Stimulated activated CD8-positive, alpha-beta memory T cell treated with anti-CD3 and anti-CD28 coated beads, Interleukin-15, amount 100 ng/mL, for 24 hours (primary cell): ENCODE data around the gene LINC01488.

Experiments used
- DNase-seq: peaks from one replicate; pipeline ENCODE4 v3.0.0-alpha.2; 2020; ENCODE audit warnings: low read depth

LINC01488 gene

DNA sequence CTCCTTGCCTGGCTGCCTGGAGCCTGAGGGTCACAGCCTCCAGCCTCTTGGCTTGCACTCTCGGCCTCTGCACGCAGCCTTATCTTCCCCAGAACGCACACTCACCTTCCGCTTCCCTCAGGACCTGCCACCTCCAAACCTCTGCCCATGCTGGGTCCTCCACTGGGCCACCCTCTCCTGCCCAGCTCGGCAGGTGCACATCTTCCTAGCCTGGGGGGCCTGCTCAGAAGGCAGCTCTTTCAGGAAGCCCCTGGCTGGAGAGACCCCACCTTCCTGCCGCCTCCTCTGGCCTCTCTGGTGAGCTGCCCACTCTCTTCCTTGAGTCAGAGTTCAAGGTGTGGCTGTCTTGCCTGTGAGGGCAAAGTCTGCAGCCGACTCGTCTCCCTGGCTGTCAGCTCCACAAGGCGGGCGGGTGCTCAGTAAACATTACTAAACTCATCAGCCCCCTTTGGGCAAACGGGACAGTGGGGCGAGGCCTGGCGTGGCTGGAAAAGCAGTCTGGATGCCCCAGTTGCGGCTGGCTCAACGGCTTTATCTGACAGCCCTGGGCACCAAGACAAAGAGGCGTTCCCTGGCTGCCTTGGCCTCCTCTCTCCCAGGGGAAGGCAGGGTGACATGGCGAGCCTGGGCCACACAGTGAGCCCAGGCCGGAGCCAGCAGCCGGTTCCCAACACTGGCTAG lies 1.7 kb upstream of the LINC01488 start:
- DNase-seq: no peak

DNA sequence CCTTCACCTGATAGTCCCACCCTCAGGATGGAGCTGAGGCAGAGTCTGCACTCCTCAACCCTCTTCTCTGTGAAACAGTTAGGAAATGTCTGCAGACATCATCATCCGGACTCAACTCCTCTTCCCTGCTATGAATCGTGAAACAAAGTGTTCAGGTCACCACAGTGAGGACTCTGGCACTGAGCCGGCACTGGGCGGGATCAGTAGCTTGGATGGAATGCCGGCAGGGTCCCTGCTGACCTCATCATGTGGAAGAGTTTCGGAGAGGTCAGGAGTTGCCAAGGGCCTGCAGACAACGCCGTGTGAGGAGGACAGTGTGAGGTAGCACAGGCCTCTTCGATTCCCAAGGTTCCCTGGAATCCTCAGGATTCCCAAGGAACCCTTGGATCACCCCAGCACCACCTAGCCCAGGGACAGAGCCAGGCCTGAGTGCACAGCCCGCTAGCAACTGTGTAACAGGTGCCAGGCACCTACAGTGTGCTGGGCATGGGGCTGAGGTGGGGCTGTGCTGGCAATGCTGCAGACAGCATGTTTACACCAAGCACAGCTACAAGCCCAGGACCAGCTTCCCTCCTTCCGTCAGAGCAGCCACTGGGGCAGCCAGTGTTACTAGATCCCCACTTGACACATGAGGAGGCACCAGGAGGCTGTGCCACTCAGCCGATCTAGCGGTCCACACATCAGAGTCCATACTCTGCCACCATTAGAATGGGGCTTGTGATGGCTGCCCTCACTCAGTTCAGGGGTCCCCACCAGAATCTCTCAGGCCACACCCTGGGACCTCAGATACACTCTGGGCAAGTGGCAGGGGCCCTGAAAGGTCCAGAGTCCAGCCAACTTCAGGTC lies 693 bp upstream of the LINC01488 start:
- DNase-seq: no peak

DNA sequence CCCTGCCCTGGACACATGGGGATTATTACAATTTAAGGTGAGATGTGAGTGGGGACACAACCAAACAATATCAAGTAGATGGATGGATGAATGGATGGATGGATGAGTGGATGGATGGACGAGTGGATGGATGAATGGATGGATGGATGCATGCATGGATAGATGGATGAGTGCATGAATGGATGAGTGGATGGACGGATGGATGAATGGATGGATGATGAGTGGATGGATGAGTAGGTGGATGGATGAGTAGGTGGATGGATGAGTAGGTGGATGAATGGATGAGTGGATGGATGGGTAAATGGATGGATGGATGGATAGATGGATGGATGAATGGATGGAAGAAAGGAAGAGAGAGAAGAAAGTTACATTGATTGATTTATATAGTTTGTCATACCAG lies 859 bp downstream of the LINC01488 start:
- DNase-seq: no peak

DNA sequence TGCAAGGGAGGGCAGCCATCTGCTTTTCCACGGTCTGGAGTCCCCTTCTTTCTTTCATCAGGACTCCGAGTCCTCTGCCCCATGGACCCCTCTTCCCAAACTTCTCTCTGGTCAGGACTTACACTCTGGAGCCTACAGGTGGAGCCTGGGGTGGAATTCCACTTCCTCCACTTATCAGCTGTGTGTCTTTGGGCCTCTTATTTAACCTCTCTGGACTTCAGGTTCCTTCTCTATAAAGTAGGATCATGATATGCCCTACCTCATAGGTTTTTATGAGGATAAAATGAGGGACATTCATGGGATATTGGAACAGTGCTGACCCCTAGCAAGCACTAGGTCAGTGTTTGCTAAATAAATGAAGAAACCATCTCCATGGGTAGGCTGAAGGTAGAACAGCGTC lies 1.7 kb downstream of the LINC01488 start:
- no peak for DNase-seq

DNA sequence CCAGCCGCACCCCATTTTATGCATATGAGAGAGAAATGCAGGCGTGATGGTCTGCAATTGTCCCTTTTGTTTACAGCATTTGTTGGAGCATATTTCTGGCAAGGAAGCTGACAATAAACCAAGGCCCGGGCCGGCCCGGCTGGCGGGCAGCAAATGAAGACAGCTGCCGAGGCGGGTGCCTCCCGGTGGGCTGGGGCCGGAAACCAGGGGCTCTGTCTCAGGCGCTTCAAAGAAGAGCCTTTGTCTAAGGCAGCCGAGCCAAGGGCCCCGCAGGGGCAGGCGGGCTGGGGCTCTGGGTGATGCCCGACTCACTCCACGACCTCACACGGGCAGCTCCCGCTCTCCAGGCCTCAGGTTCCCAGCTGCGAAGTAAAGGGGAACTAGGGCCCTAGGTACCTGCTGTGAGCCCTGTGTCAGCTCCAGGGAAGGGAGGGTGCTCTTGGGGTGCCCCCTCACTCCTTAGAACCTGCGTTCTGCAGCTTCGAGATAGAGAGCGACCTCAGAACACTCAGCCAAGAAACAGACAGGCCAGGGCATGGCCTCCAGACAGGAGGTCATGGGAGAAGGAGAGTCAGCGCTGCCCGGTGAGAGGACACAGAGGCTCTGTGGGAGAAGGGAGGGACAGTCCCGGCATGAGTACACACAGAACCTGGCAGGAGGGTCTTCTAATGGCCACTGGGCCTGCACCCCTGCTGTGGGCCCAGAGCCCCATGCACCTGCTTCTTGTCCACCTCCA lies 2.4 kb downstream of the LINC01488 start:
- no peak for DNase-seq

DNA sequence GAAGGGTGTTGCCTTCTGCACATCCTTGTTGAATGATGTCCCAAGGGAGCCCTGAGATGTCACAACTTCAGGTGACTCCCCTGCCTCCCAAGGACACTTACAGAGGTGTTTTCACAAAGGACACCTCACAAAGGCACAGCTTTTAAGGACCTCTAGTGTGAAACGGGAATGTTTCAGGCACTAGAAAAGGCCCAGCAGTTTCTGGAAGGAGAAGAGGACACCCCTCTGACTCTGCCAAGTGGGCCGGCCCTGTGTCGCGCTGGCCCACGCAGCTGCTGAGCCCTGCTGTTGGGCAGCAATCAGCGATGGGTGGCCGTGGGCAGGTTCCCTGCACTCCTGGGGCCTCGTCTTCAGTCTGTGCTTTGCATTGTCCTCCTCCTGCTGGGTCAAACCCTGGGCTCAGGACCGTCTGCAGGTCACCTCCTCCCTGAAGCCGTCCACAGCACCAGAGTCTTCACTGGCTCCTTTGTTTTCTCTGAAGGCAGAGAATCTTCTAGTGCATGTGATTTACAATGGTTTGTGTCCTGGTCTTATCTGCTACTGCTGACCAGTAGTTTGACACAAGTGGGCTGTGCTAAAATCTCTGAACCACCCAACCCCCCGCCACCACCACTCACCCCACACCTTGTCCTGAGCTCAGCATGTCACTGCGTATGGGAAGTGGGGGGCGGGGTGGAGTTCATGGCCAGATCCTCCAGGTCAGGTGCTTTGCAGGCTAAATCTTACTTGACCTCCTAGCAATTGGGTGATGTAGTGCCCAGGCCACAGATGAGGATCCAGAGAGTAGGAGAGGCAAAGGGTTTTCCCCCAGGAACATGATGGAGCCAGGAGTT lies 3.2 kb downstream of the LINC01488 start:
- no peak for DNase-seq

DNA sequence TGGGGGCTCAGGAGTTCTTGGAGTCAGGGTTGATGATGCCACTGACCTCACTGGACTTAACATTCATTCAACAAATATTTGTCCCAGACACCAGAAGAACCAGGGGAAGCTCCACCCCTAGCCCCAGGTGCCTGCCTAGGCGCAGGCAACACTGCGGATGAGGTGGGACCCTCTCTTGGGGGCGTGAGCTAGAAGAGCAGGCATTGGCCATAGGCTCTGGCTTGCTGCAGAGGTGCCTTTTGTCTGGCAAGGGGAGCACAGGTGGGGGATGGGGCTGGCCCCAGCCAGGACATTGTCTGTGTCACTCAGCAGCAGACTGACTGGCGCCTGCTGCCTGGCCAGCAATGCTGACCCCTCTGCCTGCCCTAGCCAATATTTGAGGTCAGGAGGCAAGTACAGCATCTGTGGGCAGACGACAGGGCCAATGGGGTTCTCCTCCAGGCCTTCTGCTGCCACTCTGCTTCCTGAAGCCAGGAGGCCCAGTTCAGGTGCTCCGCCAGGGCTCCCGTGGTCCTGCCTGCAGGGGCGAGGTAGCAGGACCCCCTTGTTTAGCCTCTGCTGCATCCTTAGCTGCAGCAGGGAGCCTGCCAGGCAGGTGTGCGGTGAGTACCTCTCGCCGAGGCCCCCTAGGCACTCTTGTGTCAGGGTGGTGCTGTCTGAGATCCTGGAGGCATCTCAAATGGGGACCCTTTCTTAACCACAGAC lies 4.0 kb downstream of the LINC01488 start:
- no peak for DNase-seq

DNA sequence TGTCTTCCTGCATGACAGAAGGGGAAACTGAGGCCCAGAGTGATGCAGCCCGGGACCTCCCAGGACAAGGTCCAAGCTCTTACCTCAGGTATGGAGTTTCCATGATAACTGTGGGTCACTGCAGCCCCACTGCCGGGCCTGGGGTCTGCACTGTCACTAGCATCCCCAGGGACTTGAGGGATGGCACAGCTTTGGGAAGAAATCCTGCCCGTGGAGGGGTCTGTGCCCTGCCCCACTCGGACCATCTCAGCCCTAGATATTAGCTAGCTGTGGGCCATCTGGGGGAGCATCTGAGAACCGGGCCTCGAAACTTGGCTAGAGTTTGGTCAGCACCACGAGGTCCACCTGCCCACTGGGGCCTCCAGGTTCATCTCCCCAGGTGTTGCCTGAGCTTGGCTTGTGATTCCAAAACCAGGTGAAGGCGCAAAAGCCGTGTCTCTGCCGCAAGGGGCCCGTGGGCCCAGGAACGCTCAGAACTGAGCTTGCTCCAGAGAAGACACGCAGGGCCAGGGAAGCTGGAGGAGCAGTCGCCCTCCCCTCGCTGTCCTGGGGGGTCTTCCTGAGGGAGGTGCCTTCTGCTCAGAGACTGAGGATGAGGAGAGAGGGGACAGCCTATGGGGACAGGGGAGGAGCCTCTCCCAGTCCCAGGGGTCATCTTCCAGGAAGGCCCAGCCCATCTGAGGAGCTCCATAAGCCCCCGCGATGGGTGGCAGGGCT lies 4.8 kb downstream of the LINC01488 start:
- no peak for DNase-seq

DNA sequence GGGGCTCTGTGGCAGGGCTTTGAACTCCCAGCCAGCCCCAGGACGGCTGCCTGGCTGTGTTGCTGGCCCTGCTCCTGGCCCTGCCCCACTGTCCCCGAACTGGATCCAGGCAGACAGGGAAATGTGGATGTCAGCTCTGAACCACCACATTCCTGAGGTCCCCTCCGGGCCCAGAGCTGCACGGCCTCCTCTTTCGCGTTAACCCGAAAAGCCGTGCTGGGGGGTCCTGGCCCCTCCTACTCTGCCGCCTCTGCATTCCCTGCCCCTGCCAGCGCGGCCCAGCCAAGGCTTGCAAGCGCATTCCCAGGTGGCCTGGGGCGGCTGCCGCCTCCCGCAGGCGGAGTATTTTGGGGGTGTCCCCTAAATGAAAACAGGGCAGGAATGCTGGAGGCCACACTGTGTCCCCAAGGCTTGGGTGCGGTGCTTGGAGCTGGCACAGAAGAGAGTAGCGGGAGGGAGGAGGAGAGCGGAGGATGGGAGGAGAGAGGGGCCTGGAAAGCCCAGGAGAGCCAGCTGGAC lies 5.4 kb downstream of the LINC01488 start:
- DNase-seq: no peak

DNA sequence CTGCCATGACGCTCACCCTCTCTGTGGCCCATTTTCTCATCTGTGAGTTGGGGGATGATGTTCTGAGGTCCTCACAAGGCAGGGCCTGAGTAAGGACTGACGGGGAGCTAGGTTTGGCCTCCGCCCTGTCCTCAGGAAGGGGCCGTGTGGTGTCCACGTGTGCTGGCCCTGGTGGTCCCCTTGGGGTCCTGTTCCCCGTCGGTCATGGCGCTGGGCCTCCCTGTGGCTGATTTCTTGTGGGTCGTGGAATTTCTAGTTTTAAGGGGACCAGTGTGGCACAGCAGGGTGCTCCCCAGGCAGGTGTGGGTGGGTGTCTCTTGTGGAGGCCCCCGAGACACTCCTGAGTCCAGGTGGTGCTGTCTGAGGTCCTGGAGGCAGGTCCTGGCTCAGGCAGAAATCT lies 5.9 kb downstream of the LINC01488 start:
- no peak for DNase-seq

DNA sequence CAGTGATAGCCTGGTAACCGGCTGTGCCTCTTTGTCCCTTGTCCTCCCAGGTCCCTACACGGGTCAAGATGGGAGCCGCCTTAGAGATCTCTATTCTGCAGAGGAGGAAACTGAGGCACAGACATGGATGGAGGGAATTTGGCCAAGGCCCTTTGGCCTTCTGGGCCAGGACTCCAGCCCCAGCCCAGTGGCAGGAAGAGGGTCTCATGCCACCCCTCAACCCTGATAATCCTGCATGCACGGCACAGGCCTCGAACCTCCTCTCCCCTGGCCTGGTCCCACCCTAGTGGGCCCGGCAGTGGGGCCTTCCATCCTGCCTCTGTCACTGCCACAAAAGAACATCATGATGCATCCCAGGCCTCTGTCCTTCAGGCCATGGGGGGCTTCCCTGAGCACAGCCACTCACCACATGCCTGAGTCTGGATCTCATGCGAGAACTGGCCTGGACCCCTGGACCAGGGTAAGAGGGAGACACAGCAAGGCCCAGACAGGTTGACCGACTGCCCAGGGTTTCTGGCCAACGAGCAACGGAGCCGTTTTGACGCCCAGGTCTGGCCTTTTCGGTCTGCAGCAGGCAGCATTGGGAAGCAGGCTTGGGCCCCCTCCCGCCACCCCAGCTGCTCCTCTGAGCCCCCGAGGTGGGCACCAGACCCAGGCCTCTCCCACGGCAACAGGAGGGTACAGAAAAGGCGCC lies 6.5 kb downstream of the LINC01488 start:
- no peak for DNase-seq

DNA sequence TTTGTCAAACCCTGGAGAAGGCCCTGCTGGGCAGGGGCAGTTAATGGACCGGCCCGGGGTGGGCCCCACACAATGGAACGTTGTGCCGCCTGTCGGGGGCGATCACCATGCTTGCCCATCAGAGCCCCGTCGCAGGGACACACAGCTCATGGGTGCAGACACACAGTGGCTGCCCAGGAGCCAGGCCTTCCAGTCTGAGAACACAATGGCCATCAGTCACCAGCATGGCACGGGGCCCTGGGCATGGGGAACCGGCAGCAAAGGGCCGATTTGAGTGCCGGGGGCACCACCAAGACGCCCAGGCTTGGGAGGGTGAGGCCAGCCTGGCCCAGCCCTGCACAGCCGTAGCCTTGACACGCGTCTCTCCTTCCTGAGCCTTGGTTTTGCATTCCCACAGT lies 7.1 kb downstream of the LINC01488 start:
- no peak for DNase-seq

DNA sequence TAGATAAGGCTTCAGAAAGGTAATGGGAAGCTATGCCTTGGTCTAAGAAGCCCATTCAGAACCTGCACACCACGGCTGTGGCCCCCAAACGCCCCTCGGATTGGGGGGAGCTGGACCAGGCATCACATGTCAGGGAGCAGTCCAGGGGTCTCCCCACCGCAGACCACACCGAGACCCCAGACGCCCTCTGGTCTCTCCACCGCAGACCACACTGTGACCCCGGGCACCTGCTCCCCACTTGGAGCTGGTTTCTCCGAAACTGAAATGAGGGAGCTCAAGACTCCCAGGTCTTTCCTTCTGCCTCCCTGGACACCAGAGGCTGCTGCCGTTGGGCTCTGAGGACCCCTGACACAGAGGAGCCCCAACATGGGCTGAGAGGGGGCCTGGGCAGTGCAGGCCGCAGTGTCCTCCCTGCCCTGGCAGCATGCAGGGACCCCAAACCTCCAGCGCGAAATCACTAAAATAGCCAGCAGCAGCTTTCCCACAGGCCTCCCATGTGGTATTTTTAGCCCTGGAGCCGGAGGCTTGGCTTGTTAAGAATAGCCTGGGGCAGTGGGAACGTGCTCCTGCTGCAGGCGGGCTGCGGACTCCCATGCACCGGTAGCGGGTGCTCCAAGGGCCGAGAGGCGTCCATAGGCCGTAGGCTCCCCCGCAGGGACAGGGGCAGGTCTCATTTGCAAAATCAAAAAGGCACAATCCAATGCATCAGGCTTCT lies 7.7 kb downstream of the LINC01488 start:
- no peak for DNase-seq

DNA sequence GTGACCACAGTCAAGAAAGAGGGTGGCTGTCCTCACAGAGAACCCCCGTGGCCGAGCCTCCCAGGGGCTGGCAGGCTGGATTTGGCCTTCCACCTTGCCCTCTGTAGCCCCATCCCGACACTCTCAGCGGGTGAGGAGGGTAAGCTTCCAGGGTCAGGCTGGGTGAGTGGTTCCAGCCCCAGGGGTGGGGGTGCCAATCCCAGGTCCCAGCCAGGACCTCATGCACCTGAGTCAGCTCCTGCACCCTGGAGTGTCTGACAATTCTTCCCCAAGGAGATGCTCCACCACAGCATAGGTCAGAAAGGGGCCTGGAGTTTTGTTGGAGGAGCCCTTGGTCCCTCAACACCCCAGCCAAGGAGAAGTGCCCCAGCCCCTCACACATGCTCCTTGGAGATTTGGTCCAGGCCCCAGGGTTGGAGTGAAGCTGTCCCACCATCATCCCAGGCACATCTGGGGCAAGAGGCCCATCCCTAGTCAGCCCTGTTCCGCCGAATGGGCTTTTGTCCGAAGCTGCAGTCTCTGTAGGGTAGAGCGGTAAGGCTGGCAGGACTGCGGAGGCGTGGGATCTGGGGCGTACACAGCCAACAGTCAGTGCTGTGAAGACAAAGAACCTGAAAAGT lies 8.4 kb downstream of the LINC01488 start:
- DNase-seq: no peak

DNA sequence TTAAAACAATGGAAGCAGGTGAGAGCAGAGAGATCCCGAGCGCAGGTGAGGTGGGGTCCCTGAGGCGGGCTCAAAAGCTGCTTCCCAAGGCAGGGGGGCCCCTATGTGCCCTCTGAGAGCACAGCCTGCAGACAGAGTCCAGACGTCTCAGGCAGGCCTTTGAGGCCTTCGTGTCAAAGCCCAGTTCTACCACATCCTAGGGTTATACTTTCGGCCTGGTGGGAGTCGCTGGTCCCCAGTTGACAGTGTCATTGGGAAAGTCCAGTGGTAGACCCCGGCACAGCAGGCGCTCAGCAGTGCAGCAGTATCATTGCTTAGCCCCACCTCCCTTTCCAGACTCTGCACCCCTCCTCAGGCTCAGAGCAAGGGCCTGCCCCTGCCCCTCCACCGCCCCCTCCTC lies 9.1 kb downstream of the LINC01488 start:
- DNase-seq: no peak

DNA sequence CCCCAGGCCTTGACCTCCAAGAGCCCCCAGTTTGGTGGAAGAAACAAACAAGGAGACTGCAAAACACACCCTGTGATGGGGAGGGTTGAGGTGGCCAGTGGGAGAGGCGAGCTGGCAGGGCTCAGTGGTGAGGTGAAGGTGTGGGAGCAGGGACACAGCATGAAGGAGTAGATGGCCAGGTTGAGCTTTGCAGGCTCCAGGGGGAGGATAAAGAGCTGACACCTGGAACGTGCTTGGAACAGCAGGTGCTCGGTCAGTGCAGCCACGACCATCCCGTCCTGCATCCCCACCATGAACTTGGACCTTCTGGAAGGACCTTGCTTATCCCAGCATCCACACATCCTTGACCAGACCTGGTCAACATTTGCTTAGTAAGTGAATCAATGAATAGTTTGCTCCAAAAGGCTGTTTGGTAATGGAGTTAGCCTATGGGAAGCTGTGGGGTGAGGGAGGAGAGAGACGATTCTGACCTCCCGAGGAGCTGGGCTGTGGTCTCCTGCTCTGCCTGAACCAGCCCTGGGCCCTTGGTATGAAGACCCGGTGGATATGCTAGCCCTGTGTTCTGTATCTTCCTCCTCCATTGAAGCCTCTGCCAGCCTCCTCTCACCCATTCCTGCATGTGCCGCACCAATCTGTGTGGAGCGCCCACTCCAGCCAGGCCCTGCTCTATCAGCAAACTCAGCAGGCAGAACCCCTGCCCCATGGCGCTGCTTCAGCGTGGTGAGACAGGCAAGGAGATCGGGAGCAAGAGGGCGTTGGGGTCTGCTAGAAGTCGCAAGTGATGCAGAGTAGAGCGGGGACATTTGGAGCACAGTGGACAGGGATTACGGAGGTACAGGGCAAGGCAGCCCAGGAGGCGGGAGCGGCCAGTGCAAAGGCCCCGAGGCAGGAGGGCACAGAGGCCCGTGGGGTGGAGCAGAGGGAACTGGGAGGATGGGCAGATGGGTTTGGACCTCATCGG lies 9.9 kb downstream of the LINC01488 start:
- no peak for DNase-seq

DNA sequence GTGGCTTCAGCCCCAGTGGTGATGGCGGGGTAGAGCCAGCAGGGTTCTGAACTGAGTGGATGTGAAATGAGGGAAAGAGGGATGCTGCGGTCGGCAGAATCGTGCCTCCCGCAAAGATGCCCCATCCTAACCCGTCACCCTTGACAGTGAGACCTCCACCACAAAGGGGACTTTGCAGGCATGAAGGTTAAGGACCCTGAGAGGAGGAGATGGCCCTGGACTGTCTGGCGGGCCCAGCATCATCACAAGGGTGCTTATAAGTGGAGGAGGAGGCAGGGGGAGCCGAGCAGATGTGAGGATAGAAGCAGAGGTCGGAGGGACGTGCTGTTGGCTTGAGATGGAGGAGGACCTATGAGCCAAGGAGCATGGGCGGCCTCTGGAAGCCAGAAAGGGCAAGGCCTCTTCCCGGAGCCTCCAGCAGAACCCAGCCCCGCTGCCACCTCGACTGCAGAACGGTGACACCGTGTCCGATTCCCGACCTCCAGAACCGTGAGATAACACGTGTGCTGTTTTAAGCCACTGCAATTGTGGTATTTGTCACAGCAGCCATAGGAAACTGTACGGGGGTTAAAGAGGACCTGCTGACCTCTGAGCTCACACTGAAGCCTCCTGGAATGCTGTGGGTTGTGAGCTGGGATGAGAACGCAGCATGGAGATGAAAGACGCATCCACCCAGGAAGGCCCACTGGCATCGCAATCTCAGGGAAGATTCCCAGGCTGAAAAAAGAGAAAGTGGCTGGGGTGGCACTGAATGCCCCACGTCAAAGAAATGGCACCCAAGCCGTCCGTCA lies 10.9 kb downstream of the LINC01488 start:
- DNase-seq: no peak
